Dedifferentiated amniotic fluid mesenchymal stem cell (primary cell): ENCODE measurements around the gene ZNF793.

Experiments
- DNase-seq: peaks from one replicate; pipeline ENCODE4 v3.0.0-alpha.2; 2016; ENCODE audit errors: extremely low spot score

Gene ZNF793

DNA sequence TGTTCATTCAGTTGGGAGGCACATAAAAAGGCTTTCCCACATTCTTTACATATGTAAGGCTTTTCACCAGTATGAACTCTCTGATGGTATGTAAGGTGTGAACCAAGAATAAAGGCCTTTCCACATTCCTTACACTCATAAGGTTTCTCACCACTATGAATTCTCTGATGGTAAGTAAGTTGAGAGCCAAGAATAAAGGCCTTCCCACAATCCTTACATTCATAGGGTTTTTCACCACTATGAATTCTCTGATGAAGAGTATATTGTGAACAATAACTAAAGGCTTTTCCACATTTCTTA, 58.6 kb downstream of the ZNF793 start:
- DNase-seq: no peak

GRCh38 chr19:37572203-37572602, 65.5 kb downstream of the ZNF793 start:
- DNase-seq: no peak

GRCh38 chr19:37583340-37583739, 76.6 kb downstream of the ZNF793 start:
- DNase-seq: no peak
